ENCODE results near the gene NAXE. TPM values are rescaled to one million over a fixed set of nuclear protein-coding genes. Genes with fewer than 3 reads are reported as not detected.

NAXE gene
- total and polyA plus RNA-seq, 9 donors, result 43.5 to 85.4 (median 65.4) TPM

DNA sequence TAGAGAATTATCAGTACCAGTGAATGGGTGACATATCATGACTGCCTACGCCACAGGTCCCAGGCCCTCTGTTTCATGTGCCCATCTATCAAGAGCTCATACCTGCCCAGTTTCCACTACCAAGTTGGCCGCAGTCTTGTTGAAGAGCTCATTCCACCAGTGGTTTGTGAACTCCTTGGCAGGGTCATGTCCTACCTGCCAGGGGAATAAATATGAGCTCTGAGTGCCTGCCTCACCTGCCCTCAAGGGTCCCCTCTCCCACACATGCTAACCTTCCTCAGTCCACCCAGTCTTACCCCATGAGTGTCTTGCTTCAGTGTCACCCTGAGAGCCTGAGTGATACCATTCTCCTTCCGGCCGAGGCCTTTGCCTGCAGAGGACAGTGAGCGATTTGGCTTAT, 6.5 kb downstream of the NAXE start:
- Histone ChIP-seq H3K27ac (no peak overlapping the region), H3K9me3 (no peaks in the 10 kb centered on the region), H3K36me3 (no peaks in the 10 kb centered on the region), H3K4me1 (ENCODE audit: insufficient read depth) (peaks cover 4% of the 10 kb centered on the region), H3K27me3 (no peaks in the 10 kb centered on the region), H3K4me3 (no peak overlapping the region)
- DNase-seq, result no peak
- intact Hi-C loops (cut with DNase I), result loop anchor here in 1 of 4 donors (5.0 kb wide), 1 partner anchor 151 kb away; no protein-coding TSS in a partner anchor
- no peak for TF ChIP-seq EP300 (IDR thresholded peaks at IDR 0.05)
- TF ChIP-seq, protein P1, sequence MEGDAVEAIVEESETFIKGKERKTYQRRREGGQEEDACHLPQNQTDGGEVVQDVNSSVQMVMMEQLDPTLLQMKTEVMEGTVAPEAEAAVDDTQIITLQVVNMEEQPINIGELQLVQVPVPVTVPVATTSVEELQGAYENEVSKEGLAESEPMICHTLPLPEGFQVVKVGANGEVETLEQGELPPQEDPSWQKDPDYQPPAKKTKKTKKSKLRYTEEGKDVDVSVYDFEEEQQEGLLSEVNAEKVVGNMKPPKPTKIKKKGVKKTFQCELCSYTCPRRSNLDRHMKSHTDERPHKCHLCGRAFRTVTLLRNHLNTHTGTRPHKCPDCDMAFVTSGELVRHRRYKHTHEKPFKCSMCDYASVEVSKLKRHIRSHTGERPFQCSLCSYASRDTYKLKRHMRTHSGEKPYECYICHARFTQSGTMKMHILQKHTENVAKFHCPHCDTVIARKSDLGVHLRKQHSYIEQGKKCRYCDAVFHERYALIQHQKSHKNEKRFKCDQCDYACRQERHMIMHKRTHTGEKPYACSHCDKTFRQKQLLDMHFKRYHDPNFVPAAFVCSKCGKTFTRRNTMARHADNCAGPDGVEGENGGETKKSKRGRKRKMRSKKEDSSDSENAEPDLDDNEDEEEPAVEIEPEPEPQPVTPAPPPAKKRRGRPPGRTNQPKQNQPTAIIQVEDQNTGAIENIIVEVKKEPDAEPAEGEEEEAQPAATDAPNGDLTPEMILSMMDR (IDR thresholded peaks at IDR 0.05), result no peak
- TF ChIP-seq POLR2A (IDR thresholded peaks at IDR 0.05), result no peak
- 87 to 93% (median 87%) methylated on average over 5 of the region's 5 CpGs for WGBS, 3 donors

DNA sequence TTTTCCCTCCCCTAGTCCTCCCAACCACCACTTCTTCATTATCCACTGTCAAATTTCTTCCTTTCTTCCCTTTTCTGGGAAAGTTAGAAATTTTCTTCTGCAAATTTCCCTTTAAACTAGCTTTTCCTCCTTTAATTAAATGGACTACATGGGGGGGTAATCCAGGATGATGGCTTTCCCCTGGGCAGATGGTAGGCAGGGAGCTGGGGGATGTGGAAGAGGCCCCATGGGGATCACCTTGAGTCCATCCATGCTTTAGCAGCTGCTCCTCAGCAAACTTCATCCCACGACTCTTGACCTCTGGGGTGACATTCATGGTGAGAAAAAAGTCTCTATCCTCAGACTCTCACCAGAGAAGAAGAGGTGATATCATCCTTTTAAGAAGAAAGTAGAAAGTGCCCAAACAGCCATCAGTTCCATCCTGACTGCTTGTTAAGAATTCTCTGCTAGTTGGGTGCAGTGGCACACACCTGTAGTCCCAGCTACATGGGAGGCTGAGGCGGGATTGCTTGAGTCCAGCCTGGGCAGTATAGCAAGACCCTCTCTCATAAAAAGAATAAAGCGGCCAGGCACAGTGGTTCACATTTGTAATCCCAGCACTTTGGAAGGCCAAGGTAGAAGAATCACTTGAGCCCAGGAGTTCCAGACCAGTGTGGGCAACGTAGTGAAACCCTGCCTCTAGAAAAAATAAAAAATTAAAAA, 7.3 kb downstream of the NAXE start:
- Histone ChIP-seq H3K4me1 (ENCODE audit: insufficient read depth) (peaks cover 4% of the 10 kb centered on the region), H3K9me3 (no peaks in the 10 kb centered on the region), H3K4me3 (no peak overlapping the region), H3K27ac (no peak overlapping the region), H3K27me3 (no peaks in the 10 kb centered on the region), H3K36me3 (no peaks in the 10 kb centered on the region)
- WGBS, 3 donors, result 86 to 92% (median 86%) methylated on average over 4 of the region's 4 CpGs
- no peak for DNase-seq
- intact Hi-C loops (cut with DNase I), result loop anchor here in 1 of 4 donors (5.0 kb wide), 1 partner anchor 152 kb away; no protein-coding TSS in a partner anchor
- no peak for TF ChIP-seq EP300 (IDR thresholded peaks at IDR 0.05)
- TF ChIP-seq, protein P1 (IDR thresholded peaks at IDR 0.05), result no peak
- TF ChIP-seq POLR2A (IDR thresholded peaks at IDR 0.05), result no peak

DNA sequence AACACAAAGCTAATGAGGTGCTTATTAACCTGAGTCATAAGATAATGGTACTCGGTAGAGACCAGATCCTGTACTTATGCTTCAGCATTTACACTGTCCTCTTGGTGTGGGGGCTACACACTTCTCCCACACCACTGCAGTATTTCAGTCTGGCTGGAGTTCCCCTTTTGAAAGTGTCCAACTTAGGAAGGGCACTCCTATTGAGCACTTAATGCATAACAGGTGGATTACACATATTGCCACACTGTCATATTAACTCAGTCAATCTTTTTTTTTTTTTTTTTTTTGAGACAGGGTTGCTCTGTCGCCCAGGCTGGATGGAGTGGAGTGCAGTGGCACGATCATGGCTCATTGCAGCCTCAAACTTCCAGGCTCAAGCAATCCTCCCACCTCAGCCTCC, 8.2 kb downstream of the NAXE start:
- no peaks in the 10 kb centered on the region for H3K9me3 ChIP-seq
- DNase-seq, result no peak
- no peak overlapping the region for H3K27ac ChIP-seq
- intact Hi-C loops (cut with DNase I), result loop anchor here in 2 of 4 donors (5.0 to 10.0 kb wide), 3 partner anchors 115 to 215 kb away; no protein-coding TSS in a partner anchor
- H3K4me3 ChIP-seq, result no peak overlapping the region
- TF ChIP-seq POLR2A (IDR thresholded peaks at IDR 0.05) (no peak), EP300 (IDR thresholded peaks at IDR 0.05) (no peak)
- TF ChIP-seq, protein P1 (IDR thresholded peaks at IDR 0.05), result no peak
- no peaks in the 10 kb centered on the region for H3K36me3 ChIP-seq
- WGBS, 3 donors, result 65 to 69% (median 67%) methylated on average over 3 of the region's 3 CpGs
- H3K27me3 ChIP-seq, result no peaks in the 10 kb centered on the region
- peaks cover 4% of the 10 kb centered on the region for H3K4me1 ChIP-seq (ENCODE audit: insufficient read depth)

DNA sequence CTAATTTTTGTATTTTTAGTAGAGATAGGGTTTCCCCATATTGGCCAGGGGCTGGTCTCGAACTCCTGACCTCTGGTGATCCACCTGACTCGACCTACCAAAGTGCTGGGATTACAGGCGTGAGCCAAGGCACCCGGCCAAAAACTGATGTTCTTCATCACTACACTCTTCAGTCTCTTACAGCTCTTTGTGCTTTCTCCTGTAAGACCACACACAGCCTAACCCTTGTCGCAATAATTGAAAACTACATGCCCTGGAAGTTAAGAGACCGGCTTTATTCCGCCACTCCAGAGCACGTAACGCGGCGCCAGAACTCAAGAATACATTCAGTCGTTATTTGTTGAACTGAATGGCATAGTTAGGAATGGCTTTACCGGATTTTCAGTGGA, 9.2 kb downstream of the NAXE start:
- WGBS, 3 donors, result 1% methylated on average over 13 of the region's 13 CpGs
- no peak for DNase-seq
- Histone ChIP-seq H3K36me3 (no peaks in the 10 kb centered on the region), H3K4me1 (ENCODE audit: insufficient read depth) (peaks cover 4% of the 10 kb centered on the region), H3K4me3 (peak overlapping the region; percentile 59), H3K9me3 (no peaks in the 10 kb centered on the region), H3K27ac (peak overlapping the region in 1 of 2 donors; percentile 39), H3K27me3 (no peaks in the 10 kb centered on the region)
- intact Hi-C loops (cut with DNase I), result loop anchor here in 2 of 4 donors (10.0 kb wide), 2 partner anchors 116 to 216 kb away; no protein-coding TSS in a partner anchor
- TF ChIP-seq, protein P1 (IDR thresholded peaks at IDR 0.05), result no peak
- no peak for TF ChIP-seq POLR2A (IDR thresholded peaks at IDR 0.05)
- no peak for TF ChIP-seq EP300 (IDR thresholded peaks at IDR 0.05)
